Measurements from ENCODE around the gene INPP4B.

INPP4B gene

GRCh38 chr4:142435599-142436235 lies 410.4 kb downstream of the INPP4B start:
- no peak for DNase-seq
- H3K4me3 ChIP-seq (ENCODE audit: insufficient read depth, low read depth, low read length, poor library complexity, severe bottlenecking), result no peak overlapping the region
- no peaks in the 10 kb centered on the region for H3K4me1 ChIP-seq (ENCODE audit: control insufficient read depth, insufficient read depth, low read length, poor library complexity, severe bottlenecking)
- no peaks in the 10 kb centered on the region for H3K36me3 ChIP-seq (ENCODE audit: control insufficient read depth, insufficient read depth, low read length)
- no peak overlapping the region for H3K27ac ChIP-seq (ENCODE audit: insufficient read depth, low read length, poor library complexity, severe bottlenecking)
- no peaks in the 10 kb centered on the region for H3K9me3 ChIP-seq (ENCODE audit: control insufficient read depth, low read length)
- H3K27me3 ChIP-seq (replicated peaks; ENCODE audit: control insufficient read depth, insufficient read depth, low read length, poor library complexity, severe bottlenecking), result no peaks in the 10 kb centered on the region

- no peaks in the 10 kb centered on the region for H3K9me3 ChIP-seq (ENCODE audit: control insufficient read depth, low read length)
- H3K27ac ChIP-seq (ENCODE audit: insufficient read depth, low read length, poor library complexity, severe bottlenecking), result no peak overlapping the region
- H3K4me1 ChIP-seq (ENCODE audit: control insufficient read depth, insufficient read depth, low read length, poor library complexity, severe bottlenecking), result no peaks in the 10 kb centered on the region
- no peak for DNase-seq
- H3K36me3 ChIP-seq (ENCODE audit: control insufficient read depth, insufficient read depth, low read length), result no peaks in the 10 kb centered on the region
- H3K27me3 ChIP-seq (replicated peaks; ENCODE audit: control insufficient read depth, insufficient read depth, low read length, poor library complexity, severe bottlenecking), result no peaks in the 10 kb centered on the region
- no peak overlapping the region for H3K4me3 ChIP-seq (ENCODE audit: insufficient read depth, low read depth, low read length, poor library complexity, severe bottlenecking)
These were observed 411.4 kb downstream of the INPP4B start for GRCh38 chr4:142434519-142435224.

- Histone ChIP-seq H3K27ac (ENCODE audit: insufficient read depth, low read length, poor library complexity, severe bottlenecking) (no peak overlapping the region), H3K9me3 (ENCODE audit: control insufficient read depth, low read length) (no peaks in the 10 kb centered on the region), H3K4me1 (ENCODE audit: control insufficient read depth, insufficient read depth, low read length, poor library complexity, severe bottlenecking) (no peaks in the 10 kb centered on the region), H3K36me3 (ENCODE audit: control insufficient read depth, insufficient read depth, low read length) (no peaks in the 10 kb centered on the region), H3K27me3 (replicated peaks; ENCODE audit: control insufficient read depth, insufficient read depth, low read length, poor library complexity, severe bottlenecking) (no peaks in the 10 kb centered on the region), H3K4me3 (ENCODE audit: insufficient read depth, low read depth, low read length, poor library complexity, severe bottlenecking) (no peak overlapping the region)
- no peak for DNase-seq
These were observed 417.4 kb downstream of the INPP4B start for GRCh38 chr4:142428715-142429114.

- no peaks in the 10 kb centered on the region for H3K4me1 ChIP-seq (ENCODE audit: control insufficient read depth, insufficient read depth, low read length, poor library complexity, severe bottlenecking)
- H3K36me3 ChIP-seq (ENCODE audit: control insufficient read depth, insufficient read depth, low read length), result no peaks in the 10 kb centered on the region
- no peaks in the 10 kb centered on the region for H3K27me3 ChIP-seq (replicated peaks; ENCODE audit: control insufficient read depth, insufficient read depth, low read length, poor library complexity, severe bottlenecking)
- H3K9me3 ChIP-seq (ENCODE audit: control insufficient read depth, low read length), result no peaks in the 10 kb centered on the region
- H3K27ac ChIP-seq (ENCODE audit: insufficient read depth, low read length, poor library complexity, severe bottlenecking), result no peak overlapping the region
- no peak for DNase-seq
- H3K4me3 ChIP-seq (ENCODE audit: insufficient read depth, low read depth, low read length, poor library complexity, severe bottlenecking), result no peak overlapping the region
These were observed 418.6 kb downstream of the INPP4B start for GRCh38 chr4:142427456-142427855.

- Histone ChIP-seq H3K4me1 (ENCODE audit: control insufficient read depth, insufficient read depth, low read length, poor library complexity, severe bottlenecking) (no peaks in the 10 kb centered on the region), H3K27me3 (replicated peaks; ENCODE audit: control insufficient read depth, insufficient read depth, low read length, poor library complexity, severe bottlenecking) (no peaks in the 10 kb centered on the region), H3K27ac (ENCODE audit: insufficient read depth, low read length, poor library complexity, severe bottlenecking) (no peak overlapping the region), H3K36me3 (ENCODE audit: control insufficient read depth, insufficient read depth, low read length) (no peaks in the 10 kb centered on the region), H3K4me3 (ENCODE audit: insufficient read depth, low read depth, low read length, poor library complexity, severe bottlenecking) (no peak overlapping the region), H3K9me3 (ENCODE audit: control insufficient read depth, low read length) (no peaks in the 10 kb centered on the region)
- DNase-seq, result no peak
These were observed 422.2 kb downstream of the INPP4B start for GRCh38 chr4:142423861-142424260.

- H3K4me1 ChIP-seq (ENCODE audit: control insufficient read depth, insufficient read depth, low read length, poor library complexity, severe bottlenecking), result no peaks in the 10 kb centered on the region
- DNase-seq, result no peak
- H3K9me3 ChIP-seq (ENCODE audit: control insufficient read depth, low read length), result no peaks in the 10 kb centered on the region
- H3K27me3 ChIP-seq (replicated peaks; ENCODE audit: control insufficient read depth, insufficient read depth, low read length, poor library complexity, severe bottlenecking), result no peaks in the 10 kb centered on the region
- no peak overlapping the region for H3K4me3 ChIP-seq (ENCODE audit: insufficient read depth, low read depth, low read length, poor library complexity, severe bottlenecking)
- no peaks in the 10 kb centered on the region for H3K36me3 ChIP-seq (ENCODE audit: control insufficient read depth, insufficient read depth, low read length)
- H3K27ac ChIP-seq (ENCODE audit: insufficient read depth, low read length, poor library complexity, severe bottlenecking), result no peak overlapping the region
These were observed 425.6 kb downstream of the INPP4B start for GRCh38 chr4:142420311-142421095.

GRCh38 chr4:142419712-142420111 lies 426.4 kb downstream of the INPP4B start:
- Histone ChIP-seq H3K4me1 (ENCODE audit: control insufficient read depth, insufficient read depth, low read length, poor library complexity, severe bottlenecking) (no peaks in the 10 kb centered on the region), H3K36me3 (ENCODE audit: control insufficient read depth, insufficient read depth, low read length) (no peaks in the 10 kb centered on the region), H3K27ac (ENCODE audit: insufficient read depth, low read length, poor library complexity, severe bottlenecking) (no peak overlapping the region), H3K9me3 (ENCODE audit: control insufficient read depth, low read length) (no peaks in the 10 kb centered on the region), H3K27me3 (replicated peaks; ENCODE audit: control insufficient read depth, insufficient read depth, low read length, poor library complexity, severe bottlenecking) (no peaks in the 10 kb centered on the region), H3K4me3 (ENCODE audit: insufficient read depth, low read depth, low read length, poor library complexity, severe bottlenecking) (no peak overlapping the region)
- DNase-seq, result no peak

GRCh38 chr4:142418697-142419096 lies 427.4 kb downstream of the INPP4B start:
- Histone ChIP-seq H3K4me1 (ENCODE audit: control insufficient read depth, insufficient read depth, low read length, poor library complexity, severe bottlenecking) (no peaks in the 10 kb centered on the region), H3K9me3 (ENCODE audit: control insufficient read depth, low read length) (no peaks in the 10 kb centered on the region), H3K27me3 (replicated peaks; ENCODE audit: control insufficient read depth, insufficient read depth, low read length, poor library complexity, severe bottlenecking) (no peaks in the 10 kb centered on the region), H3K4me3 (ENCODE audit: insufficient read depth, low read depth, low read length, poor library complexity, severe bottlenecking) (no peak overlapping the region), H3K36me3 (ENCODE audit: control insufficient read depth, insufficient read depth, low read length) (no peaks in the 10 kb centered on the region), H3K27ac (ENCODE audit: insufficient read depth, low read length, poor library complexity, severe bottlenecking) (no peak overlapping the region)
- no peak for DNase-seq

- H3K27ac ChIP-seq (ENCODE audit: insufficient read depth, low read length, poor library complexity, severe bottlenecking), result peak overlapping the region; percentile 61
- no peaks in the 10 kb centered on the region for H3K4me1 ChIP-seq (ENCODE audit: control insufficient read depth, insufficient read depth, low read length, poor library complexity, severe bottlenecking)
- no peak for DNase-seq
- peak overlapping the region; percentile 38 for H3K4me3 ChIP-seq (ENCODE audit: insufficient read depth, low read depth, low read length, poor library complexity, severe bottlenecking)
- no peaks in the 10 kb centered on the region for H3K27me3 ChIP-seq (replicated peaks; ENCODE audit: control insufficient read depth, insufficient read depth, low read length, poor library complexity, severe bottlenecking)
- no peaks in the 10 kb centered on the region for H3K9me3 ChIP-seq (ENCODE audit: control insufficient read depth, low read length)
- no peaks in the 10 kb centered on the region for H3K36me3 ChIP-seq (ENCODE audit: control insufficient read depth, insufficient read depth, low read length)
These were observed 429.3 kb downstream of the INPP4B start for GRCh38 chr4:142416711-142417275.

GRCh38 chr4:142416121-142416520 lies 430.0 kb downstream of the INPP4B start:
- no peaks in the 10 kb centered on the region for H3K27me3 ChIP-seq (replicated peaks; ENCODE audit: control insufficient read depth, insufficient read depth, low read length, poor library complexity, severe bottlenecking)
- H3K4me3 ChIP-seq (ENCODE audit: insufficient read depth, low read depth, low read length, poor library complexity, severe bottlenecking), result no peak overlapping the region
- no peaks in the 10 kb centered on the region for H3K4me1 ChIP-seq (ENCODE audit: control insufficient read depth, insufficient read depth, low read length, poor library complexity, severe bottlenecking)
- DNase-seq, result no peak
- no peaks in the 10 kb centered on the region for H3K36me3 ChIP-seq (ENCODE audit: control insufficient read depth, insufficient read depth, low read length)
- no peaks in the 10 kb centered on the region for H3K9me3 ChIP-seq (ENCODE audit: control insufficient read depth, low read length)
- H3K27ac ChIP-seq (ENCODE audit: insufficient read depth, low read length, poor library complexity, severe bottlenecking), result peak overlapping the region; percentile 61

Measured in effector memory CD4-positive, alpha-beta T cell (primary cell).